Activated CD4-positive, CD25-positive, alpha-beta regulatory T cell treated with anti-CD3 and anti-CD28 coated beads, Interleukin-2, amount 50 U/mL, for 72 hours (primary cell): ENCODE data around the gene CLEC18A.
"Not testable (repeated sequence)": the region's sequence is repeated elsewhere in the genome, so short reads cannot be mapped to it uniquely, and the experiment has no call there.

ENCODE experiments used
- DNase-seq: peaks from one replicate; pipeline ENCODE4 v3.0.0; 2021

CLEC18A gene

DNA sequence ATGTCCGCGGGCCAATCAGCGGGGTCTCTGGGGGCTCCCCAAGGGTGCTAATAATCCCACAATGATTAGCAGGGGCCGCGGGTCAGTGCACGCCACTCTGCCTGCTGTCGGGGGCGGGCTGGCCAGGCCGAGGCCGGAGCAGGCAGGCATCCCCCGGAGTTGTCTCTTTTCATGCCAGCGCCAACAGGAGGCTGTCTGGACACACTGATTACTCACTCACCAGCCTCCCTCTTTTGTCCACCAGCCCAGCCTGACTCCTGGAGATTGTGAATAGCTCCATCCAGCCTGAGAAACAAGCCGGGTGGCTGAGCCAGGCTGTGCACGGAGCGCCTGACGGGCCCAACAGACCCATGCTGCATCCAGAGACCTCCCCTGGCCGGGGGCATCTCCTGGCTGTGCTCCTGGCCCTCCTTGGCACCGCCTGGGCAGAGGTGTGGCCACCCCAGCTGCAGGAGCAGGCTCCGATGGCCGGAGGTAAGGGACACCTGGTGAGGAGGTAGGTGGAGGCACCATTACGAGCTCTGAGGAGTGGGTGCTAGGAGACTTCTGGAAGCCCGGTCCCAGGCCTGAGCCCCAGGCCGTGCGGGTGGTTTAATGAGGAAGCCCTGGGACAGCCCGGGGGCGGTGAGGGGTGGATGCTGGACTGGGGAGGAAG lies at the start of gene CLEC18A:
Gene CLEC18A (plus strand): TSS at position 318 of the 655 bp plus-strand sequence. CDS start 33 bp downstream, at position 351.
- not testable (repeated sequence) for DNase-seq

- no peak for DNase-seq
Measured at GRCh38 chr16:69903865-69904415, 47.2 kb upstream of the CLEC18A start.

GRCh38 chr16:69904495-69905170 lies 46.5 kb upstream of the CLEC18A start:
- DNase-seq, result no peak

GRCh38 chr16:69905171-69905555 lies 46.0 kb upstream of the CLEC18A start:
- no peak for DNase-seq

DNA sequence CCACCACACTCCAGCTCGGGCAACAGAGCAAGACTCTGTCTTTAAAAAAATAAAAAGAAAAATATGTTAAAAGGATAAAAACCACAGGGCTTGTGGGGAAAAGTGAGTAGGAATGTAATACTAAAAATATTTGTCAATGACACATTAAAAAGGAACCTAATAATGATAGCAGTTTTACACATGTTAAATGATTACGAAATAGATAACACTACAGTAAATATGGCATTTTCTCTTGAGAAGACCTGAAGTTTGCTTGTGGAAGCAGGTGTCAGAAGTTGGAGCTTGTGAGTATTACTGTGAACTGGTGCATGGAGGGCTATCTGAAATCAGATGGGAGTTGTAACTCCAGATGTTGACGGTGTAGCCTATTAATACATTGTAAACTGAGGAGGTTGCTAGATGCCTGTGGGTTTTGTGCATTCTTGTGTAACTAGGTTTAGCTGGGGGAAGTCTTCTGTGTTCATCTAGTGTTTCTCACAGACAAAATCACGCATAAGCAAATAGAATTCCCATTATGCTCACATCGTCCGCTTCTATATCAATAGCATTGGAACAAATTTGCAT lies 44.2 kb upstream of the CLEC18A start:
- DNase-seq, result no peak

GRCh38 chr16:69909043-69909442 lies 42.1 kb upstream of the CLEC18A start:
- DNase-seq, result no peak

GRCh38 chr16:69909760-69910159 lies 41.4 kb upstream of the CLEC18A start:
- DNase-seq, result no peak

GRCh38 chr16:69910964-69911363 lies 40.2 kb upstream of the CLEC18A start:
- no peak for DNase-seq

DNA sequence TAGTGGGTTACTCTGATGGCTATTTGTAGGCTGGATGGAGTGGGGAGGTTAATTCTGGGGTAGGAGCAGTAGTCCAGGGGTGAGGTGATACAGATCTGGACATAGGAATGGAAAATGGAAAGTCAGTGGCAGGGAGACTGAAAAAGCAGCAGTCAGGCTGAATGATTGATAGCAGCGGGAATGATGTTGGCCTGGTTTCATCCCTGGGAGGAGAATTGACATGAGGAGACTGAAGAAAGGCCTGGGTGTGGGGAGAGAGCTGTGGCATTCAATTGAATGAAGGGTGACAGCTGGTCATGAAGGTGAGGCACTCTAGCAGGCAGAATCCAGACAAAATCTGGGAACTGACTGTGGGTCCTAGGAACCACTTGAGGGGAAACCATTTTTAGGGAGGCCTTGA lies 34.7 kb upstream of the CLEC18A start:
- DNase-seq, result no peak

GRCh38 chr16:69917311-69917710 lies 33.8 kb upstream of the CLEC18A start:
- DNase-seq, result no peak

DNA sequence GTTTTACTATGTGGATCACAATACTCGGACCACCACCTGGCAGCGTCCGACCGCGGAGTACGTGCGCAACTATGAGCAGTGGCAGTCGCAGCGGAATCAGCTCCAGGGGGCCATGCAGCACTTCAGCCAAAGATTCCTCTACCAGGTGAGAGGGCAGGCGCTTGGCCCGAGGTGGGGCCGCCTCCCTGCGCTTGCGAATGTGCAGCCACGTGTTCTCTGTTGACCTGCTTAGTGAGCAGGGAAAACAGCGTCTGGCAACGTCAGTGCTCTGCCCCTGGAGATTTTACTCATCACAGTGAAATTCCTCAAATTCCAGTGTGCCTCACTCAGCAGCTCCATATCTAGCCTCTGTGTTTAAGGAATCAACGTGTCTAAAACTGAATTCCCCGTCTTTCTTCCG lies 33.4 kb upstream of the CLEC18A start:
- no peak for DNase-seq

- no peak for DNase-seq
Measured at GRCh38 chr16:69918241-69918640, 32.9 kb upstream of the CLEC18A start.

- DNase-seq, result no peak
Measured at GRCh38 chr16:69921127-69921526, 30.0 kb upstream of the CLEC18A start.

DNA sequence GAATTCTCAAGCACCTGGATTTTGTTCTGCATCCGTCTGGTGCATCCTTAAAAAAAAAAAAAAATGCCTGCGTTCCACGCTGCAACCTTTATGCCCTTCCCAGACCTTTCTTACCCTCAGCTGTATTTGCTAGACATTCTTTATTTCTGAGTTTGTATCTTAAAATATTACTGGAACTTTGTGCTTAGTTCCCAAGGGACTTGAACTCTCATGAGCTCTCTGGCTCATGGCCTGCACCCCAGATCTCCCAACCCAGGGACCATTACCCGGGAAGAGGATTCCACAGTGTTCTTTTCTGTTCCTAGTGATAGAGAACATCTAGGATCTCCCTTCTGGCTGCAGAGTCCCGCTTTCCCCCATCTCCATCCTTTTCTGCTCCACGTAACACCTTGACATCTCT lies 28.9 kb upstream of the CLEC18A start:
- DNase-seq, result no peak

DNA sequence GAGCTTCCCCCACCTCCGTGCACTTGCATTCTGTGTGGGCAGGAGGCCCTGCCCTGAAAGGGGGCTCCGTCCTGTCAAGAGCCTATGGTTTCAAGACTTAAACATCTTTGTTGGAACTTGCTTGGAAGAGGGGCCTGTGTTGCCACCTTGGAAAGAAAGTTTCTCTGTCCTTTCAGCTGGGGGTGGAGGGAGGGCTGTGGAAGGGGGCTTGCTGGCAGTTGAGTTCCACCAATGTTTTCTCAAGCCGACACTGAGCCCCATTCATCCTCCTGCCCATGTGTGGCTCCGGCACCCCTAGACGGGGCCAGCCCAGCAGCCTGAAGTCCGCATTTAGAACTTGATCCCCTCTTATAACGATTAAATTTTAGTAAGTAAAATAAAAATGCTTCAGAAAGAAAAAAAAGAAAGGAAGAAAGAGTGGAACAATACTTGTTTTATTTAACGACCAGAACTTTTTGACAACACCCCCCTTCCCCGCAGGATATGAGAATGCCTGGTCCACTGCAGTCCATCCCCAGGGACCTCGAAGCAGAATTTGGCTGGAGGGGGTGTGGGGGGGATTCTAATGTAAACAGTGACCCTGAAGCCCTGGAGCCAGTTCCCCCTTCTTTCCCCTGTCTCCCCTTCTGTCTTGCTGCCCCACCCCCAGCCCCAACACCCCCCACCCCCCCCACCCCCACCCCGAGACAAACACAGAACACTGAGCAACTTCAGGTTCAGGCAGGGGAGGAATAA lies 26.9 kb upstream of the CLEC18A start:
- DNase-seq, result no peak

- no peak for DNase-seq
Measured at GRCh38 chr16:69924777-69925191, 26.4 kb upstream of the CLEC18A start.

DNA sequence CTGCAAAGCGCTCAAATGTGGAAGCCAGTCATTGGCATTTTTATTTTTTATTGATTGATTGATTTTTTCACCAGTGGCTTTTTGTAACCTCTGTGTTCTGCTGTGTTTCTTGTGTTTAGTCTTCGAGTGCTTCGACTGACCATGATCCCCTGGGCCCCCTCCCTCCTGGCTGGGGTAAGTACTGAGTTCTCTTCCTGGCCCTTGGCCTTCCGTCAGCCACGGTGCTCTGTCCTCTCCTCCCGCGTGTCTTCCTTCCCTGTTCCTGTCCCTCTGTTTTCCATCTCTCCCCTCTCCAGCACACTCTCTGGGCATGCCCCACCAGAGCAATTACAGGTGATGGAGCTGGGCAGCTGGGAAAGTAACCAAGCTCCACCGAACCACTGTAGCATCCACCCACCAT lies 25.8 kb upstream of the CLEC18A start:
- DNase-seq, result no peak

GRCh38 chr16:69926241-69926640 lies 24.9 kb upstream of the CLEC18A start:
- DNase-seq, result no peak

- DNase-seq, result no peak
Measured at GRCh38 chr16:69927056-69927757, 23.9 kb upstream of the CLEC18A start.

DNA sequence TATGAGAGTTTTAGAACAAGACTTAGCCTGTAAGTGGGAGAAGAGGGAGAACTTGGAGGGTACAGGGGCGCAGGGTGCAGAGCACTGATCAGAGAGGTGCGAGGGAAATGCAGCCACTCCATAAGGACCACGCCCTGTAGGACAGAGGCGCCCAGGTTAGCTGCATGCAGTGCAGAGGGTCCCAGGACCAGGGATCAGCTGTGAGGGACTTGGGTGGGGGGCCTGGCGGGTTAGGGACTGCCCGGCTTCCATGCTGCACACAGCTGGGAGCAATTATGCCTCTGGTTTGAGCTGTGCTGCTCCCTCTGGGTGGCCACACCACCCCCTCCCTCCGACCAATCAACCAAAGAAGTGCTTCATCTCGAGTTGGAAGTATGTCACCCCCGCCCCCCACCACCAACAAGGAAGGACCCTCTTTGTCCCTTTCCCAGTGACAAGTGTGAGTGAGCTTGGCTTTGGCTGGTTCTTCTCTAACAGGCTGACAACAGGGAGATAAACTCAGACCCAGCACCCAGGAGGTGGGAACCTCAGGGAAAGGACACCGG lies 22.2 kb upstream of the CLEC18A start:
- no peak for DNase-seq

DNA sequence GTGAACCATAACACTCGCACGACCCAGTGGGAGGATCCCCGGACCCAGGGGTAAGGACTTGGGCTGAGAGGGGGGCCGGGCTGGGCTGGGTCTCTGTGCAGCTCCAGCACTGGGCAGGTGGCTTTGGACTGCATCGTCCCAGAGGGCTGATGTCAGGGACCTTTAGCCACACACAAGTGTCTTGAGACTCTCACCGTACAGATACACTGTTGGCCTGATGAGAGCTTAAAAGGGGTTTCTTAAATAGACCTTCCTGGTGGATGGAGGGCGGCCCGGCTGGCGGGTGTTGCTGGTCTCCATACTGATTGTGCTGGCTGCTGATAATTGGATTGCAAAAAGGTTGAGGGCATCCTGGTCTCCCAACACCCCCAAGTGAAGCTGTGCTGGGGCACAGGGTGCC lies 21.7 kb upstream of the CLEC18A start:
- DNase-seq, result no peak

- DNase-seq, result no peak
Measured at GRCh38 chr16:69930117-69930776, 20.9 kb upstream of the CLEC18A start.
